Eye (tissue), 1 donor: ENCODE results near the gene C6orf136.
A peak's percentile ranks its signal among the peaks of the same experiment; 100 is the strongest.
"Not testable (repeated sequence)": the region's sequence is repeated elsewhere in the genome, so short reads cannot be mapped to it uniquely, and the experiment has no call there.

ENCODE experiments used
- DNase-seq: peaks from one replicate; pipeline ENCODE4 v3.0.0-alpha.2; 2015

Gene C6orf136

GRCh38 chr6:30664994-30665767 lies 18.2 kb downstream of the C6orf136 start:
- no peak for DNase-seq

- not testable (repeated sequence) for DNase-seq
Observed at GRCh38 chr6:30666300-30666699, 19.4 kb downstream of the C6orf136 start.

- no peak for DNase-seq
Observed at GRCh38 chr6:30670760-30671527, 24.0 kb downstream of the C6orf136 start.

- peak; percentile 99 for DNase-seq
Observed at GRCh38 chr6:30672445-30673253, 25.7 kb downstream of the C6orf136 start, which contains the start of gene DHX16. Gene DHX16, minus strand, starts transcription at chr6:30673006. Its CDS starts 165 bp downstream, at chr6:30672841.

- no peak for DNase-seq
Observed at GRCh38 chr6:30676660-30677285, 29.8 kb downstream of the C6orf136 start.

GRCh38 chr6:30678964-30679726 lies 32.2 kb downstream of the C6orf136 start:
- DNase-seq = peak; percentile 93

- no peak for DNase-seq
Observed at GRCh38 chr6:30679765-30680535, 33.0 kb downstream of the C6orf136 start.

GRCh38 chr6:30681766-30682142 lies 34.8 kb downstream of the C6orf136 start:
- no peak for DNase-seq

GRCh38 chr6:30682143-30683117 lies 35.5 kb downstream of the C6orf136 start:
- peak; percentile 25 for DNase-seq

- DNase-seq = no peak
Observed at GRCh38 chr6:30683183-30683979, 36.4 kb downstream of the C6orf136 start.

- no peak for DNase-seq
Observed at GRCh38 chr6:30683980-30684338, 37.0 kb downstream of the C6orf136 start.

GRCh38 chr6:30684386-30685156 lies 37.6 kb downstream of the C6orf136 start:
- DNase-seq = no peak

- no peak for DNase-seq
Observed at GRCh38 chr6:30685157-30686008, 38.5 kb downstream of the C6orf136 start.

GRCh38 chr6:30686009-30686907 lies 39.3 kb downstream of the C6orf136 start, which contains the start of gene PPP1R18:
Gene PPP1R18, minus strand, starts transcription at chr6:30686645. Its CDS starts 627 bp downstream, at chr6:30686018.
- DNase-seq = peak; percentile 12

- DNase-seq = peak; percentile 97
Observed at GRCh38 chr6:30686908-30687658, 40.1 kb downstream of the C6orf136 start.
